OCI-LY3 (cell line): Measurements from ENCODE around the gene PKIG.

Experiments
- H2AFZ ChIP-seq: fragments of 200-600, 300-600 bp; shearing (Covaris generic); 2 replicates; pipeline ENCODE4 v1.6.0; 2014; ENCODE audit warnings: antibody characterized with exemption, low read depth, low read length
- H3K27ac ChIP-seq: fragments of 200-600, 300-600 bp; sonication (generic); 2 replicates; pipeline ENCODE4 v1.5.1; 2014; ENCODE audit warnings: mild to moderate bottlenecking, low read length, moderate library complexity, mixed read lengths
- H3K27me3 ChIP-seq: fragments of 200-600, 300-600 bp; sonication (generic); 2 replicates; pipeline ENCODE4 v1.6.1; 2014; ENCODE audit warnings: low read depth, low read length, mixed read lengths
- H3K36me3 ChIP-seq: fragments of 200-600, 300-600 bp; sonication (generic); replicated peaks from 2 replicates; pipeline ENCODE3; 2014; ENCODE audit warnings: low read depth, low read length, mixed read lengths
- H3K4me1 ChIP-seq: fragments of 300-600, 200-600 bp; sonication (generic); 2 replicates; pipeline ENCODE4 v1.6.1; 2014; ENCODE audit warnings: low read length, mixed read lengths
- H3K4me2 ChIP-seq: fragments of 200-600, 300-600 bp; sonication (generic); 2 replicates; pipeline ENCODE4 v1.6.1; 2014; ENCODE audit warnings: low read length, mixed read lengths
- H3K4me3 ChIP-seq: fragments of 300-600, 200-600 bp; sonication (generic); 2 replicates; pipeline ENCODE4 v1.5.1; 2014; ENCODE audit warnings: antibody characterized with exemption, mild to moderate bottlenecking, low read length, moderate library complexity
- H3K79me2 ChIP-seq: fragments of 300-600, 200-600 bp; shearing (Covaris generic); 2 replicates; pipeline ENCODE4 v1.6.1; 2014; ENCODE audit warnings: mild to moderate bottlenecking, low read length, mixed read lengths
- H3K9ac ChIP-seq: fragments of 300-600, 200-600 bp; shearing (Covaris generic); 2 replicates; pipeline ENCODE4 v1.6.0; 2014; ENCODE audit warnings: mild to moderate bottlenecking, low read length, moderate library complexity
- H3K9me3 ChIP-seq: fragments of 200-600, 300-600 bp; shearing (Covaris generic); 2 replicates; pipeline ENCODE4 v1.6.1; 2014; ENCODE audit warnings: low read length, mixed read lengths; ENCODE audit not compliant: insufficient read depth
- H4K20me1 ChIP-seq: fragments of 200-600, 300-600 bp; sonication (generic); 2 replicates; pipeline ENCODE4 v1.6.1; 2016; ENCODE audit warnings: low read length, mixed read lengths; ENCODE audit not compliant: insufficient read depth
- CTCF ChIP-seq: fragments of 200-600, 300-600 bp; sonication (generic); IDR thresholded peaks from 2 replicates; pipeline ENCODE4 v1.5.1; 2014; ENCODE audit warnings: antibody characterized with exemption, low read length, low read depth
- EZH2phosphoT487 ChIP-seq: fragments of 200-600 bp; shearing (Covaris generic); IDR thresholded peaks from 2 replicates; pipeline ENCODE4 v1.6.1; 2018; ENCODE audit warnings: antibody characterized with exemption, mixed run types, low read depth

PKIG gene

GRCh38 chr20:44606725-44607441, 24.5 kb downstream of the PKIG start:
- no peaks in the 10 kb centered on the region for H3K27me3 ChIP-seq
- peaks cover 16% of the 10 kb centered on the region for H3K4me1 ChIP-seq
- H4K20me1 ChIP-seq, result peaks cover 93% of the 10 kb centered on the region
- H2AFZ ChIP-seq, result no peak overlapping the region
- peaks cover 71% of the 10 kb centered on the region for H3K36me3 ChIP-seq
- H3K79me2 ChIP-seq, result peaks cover 100% of the 10 kb centered on the region
- no peak overlapping the region for H3K9ac ChIP-seq
- H3K4me3 ChIP-seq, result no peak overlapping the region
- peak overlapping the region; percentile 29 for H3K27ac ChIP-seq
- H3K4me2 ChIP-seq, result no peak overlapping the region
- no peaks in the 10 kb centered on the region for H3K9me3 ChIP-seq
- TF ChIP-seq CTCF, result no peak
- no peak for TF ChIP-seq EZH2phosphoT487

DNA sequence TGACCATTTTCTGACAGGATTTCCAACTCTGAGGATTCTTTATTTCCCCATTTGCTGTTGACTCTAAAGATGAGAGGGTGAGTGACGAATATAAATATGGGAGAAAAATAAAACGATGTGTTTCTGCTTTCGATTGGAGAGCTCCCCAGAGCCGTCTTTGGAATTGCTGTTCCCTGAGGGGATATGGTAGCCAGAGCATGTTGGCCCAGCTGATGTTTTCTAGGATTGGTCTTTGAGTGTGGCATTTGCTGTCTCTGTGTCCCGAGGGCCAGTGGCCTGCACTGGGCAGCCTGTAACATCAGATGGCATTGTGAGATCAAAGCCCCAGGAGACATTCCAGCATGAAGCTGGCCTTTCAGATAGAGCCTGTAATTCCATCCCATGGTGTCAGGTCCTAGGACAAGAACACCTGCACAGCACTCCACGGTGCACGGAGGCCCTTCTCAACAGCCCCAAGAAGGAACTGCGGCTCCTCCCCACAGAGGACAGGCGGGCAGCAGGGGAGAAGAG, 26.7 kb downstream of the PKIG start:
- Histone ChIP-seq H3K4me1 (peaks cover 15% of the 10 kb centered on the region), H3K27ac (peak overlapping the region; percentile 22), H3K4me2 (0 out of 2 replicates have a peak overlapping the region, but pooled peaks have one; percentile 2), H3K36me3 (peaks cover 72% of the 10 kb centered on the region), H3K9me3 (no peaks in the 10 kb centered on the region), H4K20me1 (peaks cover 93% of the 10 kb centered on the region), H3K79me2 (peaks cover 100% of the 10 kb centered on the region), H2AFZ (no peak overlapping the region), H3K9ac (no peak overlapping the region), H3K4me3 (no peak overlapping the region), H3K27me3 (no peaks in the 10 kb centered on the region)
- TF ChIP-seq CTCF (no peak), EZH2phosphoT487 (no peak)

DNA sequence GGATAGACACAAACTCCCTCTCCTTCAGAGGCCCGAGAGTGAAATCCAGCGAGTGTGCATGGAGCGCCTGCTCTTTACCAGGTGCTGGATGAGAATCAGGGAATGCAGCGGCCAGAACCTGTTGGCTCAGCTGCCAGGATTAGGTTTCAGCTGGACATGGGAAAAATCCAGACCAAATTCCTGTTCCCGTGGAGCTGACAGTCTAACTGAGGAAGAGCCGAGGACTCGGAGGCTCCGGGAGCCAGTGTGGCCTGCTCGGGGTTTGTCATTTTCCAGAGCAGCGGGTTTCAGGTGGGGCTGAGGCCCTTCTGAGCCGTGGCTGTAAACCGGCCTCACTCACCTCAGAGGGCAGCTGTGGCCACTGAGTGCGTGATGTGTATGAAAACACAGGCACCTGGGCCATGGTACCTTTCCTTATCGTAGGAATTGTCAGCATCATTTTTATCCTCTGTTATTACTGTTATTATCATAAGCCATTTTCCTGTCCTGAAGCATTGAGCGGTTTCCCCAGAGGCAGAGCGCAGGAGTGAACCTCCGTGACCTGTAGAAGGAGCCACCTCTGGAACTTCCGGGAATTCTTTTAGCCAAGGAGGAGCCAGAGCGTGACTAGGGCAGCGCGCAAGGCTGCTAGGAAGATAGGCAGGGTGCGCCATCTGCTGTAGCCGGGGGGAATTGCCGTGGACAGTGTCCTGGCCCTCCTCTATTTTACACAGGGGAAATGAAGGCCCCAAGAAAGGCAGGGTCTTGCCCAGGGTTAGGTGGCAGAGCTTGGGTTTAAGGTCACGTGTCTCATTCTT, 27.3 kb downstream of the PKIG start:
- Histone ChIP-seq H3K27ac (peak overlapping the region; percentile 22), H3K4me1 (peaks cover 15% of the 10 kb centered on the region), H3K4me3 (no peak overlapping the region)

More for the DNA sequence above, 27.3 kb downstream of the PKIG start:
- Histone ChIP-seq H3K27me3 (no peaks in the 10 kb centered on the region), H3K79me2 (peaks cover 100% of the 10 kb centered on the region), H4K20me1 (peaks cover 93% of the 10 kb centered on the region), H3K9me3 (no peaks in the 10 kb centered on the region), H3K9ac (no peak overlapping the region), H2AFZ (no peak overlapping the region), H3K4me2 (peak overlapping the region; percentile 2; the same call in 1 of the 2 replicates), H3K36me3 (peaks cover 72% of the 10 kb centered on the region)
- TF ChIP-seq CTCF (peak; percentile 99), EZH2phosphoT487 (no peak)
